Heart left ventricle (tissue), 16 donors: ENCODE data around the gene NCAPH2. TPM values are rescaled to one million over a fixed set of nuclear protein-coding genes. Genes with fewer than 3 reads are reported as not detected.

Source experiments
- ATAC-seq, 4 donors: fragments of 200-7000 bp; cut with Tn5 transposase; one replicate each; pipeline ENCODE4 v1.9.1; 2020 to 2022; ENCODE audit warnings: moderate library complexity in 4 of 4, mild to moderate bottlenecking in 3 of 4, moderate number of reproducible peaks in 1 of 4
- DNase-seq, 5 donors: peaks; one replicate each; pipeline ENCODE4 v3.0.0-alpha.2; 2020
- H3K27ac ChIP-seq, 12 donors: fragments of 200-600 bp; sonication (generic) in 4 of 12; one replicate each; pipeline versions ENCODE4 v1.5.0 to v1.8.0; 2016 to 2022; ENCODE audit warnings: mild to moderate bottlenecking in 2 of 12
- H3K27me3 ChIP-seq, 9 donors: fragments of 200-600 bp; sonication (generic) in 2 of 9; one replicate each; pipeline versions ENCODE4 v1.5.1 to v1.8.0; 2016 to 2022; ENCODE audit warnings: mild to moderate bottlenecking in 3 of 9
- H3K36me3 ChIP-seq, 9 donors: fragments of 200-600 bp; sonication (generic) in 2 of 9; one replicate each; pipeline versions ENCODE4 v1.5.0 to v1.8.0; 2018 to 2022; ENCODE audit warnings: mild to moderate bottlenecking in 2 of 9
- H3K4me1 ChIP-seq, 12 donors: fragments of 200-600 bp; sonication (generic) in 4 of 12; one replicate each; pipeline versions ENCODE4 v1.5.0 to v1.8.0; 2016 to 2022; ENCODE audit warnings: mild to moderate bottlenecking in 3 of 12
- H3K4me3 ChIP-seq, 12 donors: fragments of 200-600 bp; sonication (generic) in 4 of 12; one replicate each; pipeline versions ENCODE4 v1.5.0 to v1.8.0; 2017 to 2022; ENCODE audit warnings: mild to moderate bottlenecking in 9 of 12, moderate library complexity in 4 of 12
- H3K9me3 ChIP-seq, 12 donors: fragments of 200-600 bp; sonication (generic) in 4 of 12; one replicate each; pipeline versions ENCODE4 v1.5.0 to v1.8.0; 2016 to 2022; ENCODE audit warnings: mild to moderate bottlenecking in 1 of 12
- CTCF ChIP-seq, 12 donors: fragments of 200-600 bp; sonication (generic) in 4 of 12; IDR thresholded peaks; one replicate each; pipeline versions ENCODE4 v1.5.0 to v1.8.0; 2018 to 2022; ENCODE audit warnings: antibody characterized with exemption in 12 of 12, mild to moderate bottlenecking in 5 of 12
- POLR2A ChIP-seq, 2 donors: fragments of 450-650 bp; IDR thresholded peaks; one replicate each; pipeline ENCODE4 v1.6.1; 2017; ENCODE audit warnings: antibody characterized with exemption in 2 of 2, mild to moderate bottlenecking in 2 of 2, moderate library complexity in 2 of 2
- WGBS, 4 donors: extraction: QIAGEN DNeasy Blood & Tissue Kit in 2 of 4; methylation state at CpG; one replicate each; pipeline versions ENCODE4 v1.1.5 to v1.1.7; 2013 to 2018; 5-methylcytosine and 5-hydroxymethylcytosine counted together
- intact Hi-C, 10 donors: fragments of 100-400 bp; cut with DNase I; formaldehyde crosslinking; loops; one replicate each; pipeline versions ENCODE4 v1.11.1 to v1.14.2; 2022
- polyA plus RNA-seq, 2 donors: library from polyadenylated mRNA; stranded (reverse); fragments of 200-250 nt; gene quantifications; one replicate each; pipeline ENCODE4 v1.2.3, GENCODE V29; 2013
- total RNA-seq, 9 donors: library from RNA; depleted of rRNA in 2 of 9; stranded (reverse); fragments of >200 nt in 2 of 9; fragmentation: NEBNext Ultra II Directional in 3 of 9; extraction: Animal tissue kit (Norgen Biotek cat#: 25700) in 3 of 9; gene quantifications; one replicate each; pipeline versions ENCODE4 v1.1.0 to v1.2.4, GENCODE V29; 2016 to 2023
- donor health status: ischemic (EF 13 %, LVEDD 7.1; RV severe dilation, severe dysfunction).
- donor health status: healthy with polysubstance abuse.
- donor health status: DM: no; HTN: yes; CAD: no.
- donor health status: DM: no; HTN: no; CAD: no.
- donor health status: ischemic (EF 25% LVEDD 6.9; RV normal size, moderate dysfunction).
- donor health status: ischemic (EF 25% LVEDD 5.7; RV mildly dilated, moderate dysfunction).
- donor health status: healthy.
- donor health status: DM: yes; HTN: yes; CAD: no.
- donor health status: ischemic (EF 35%, LVEDD 5.7; RV mildly dilated, moderate dysfunction).
- donor health status: nonischemic (EF 11% LVEDD 7.7; RV severe dilation, severe dysfunction).
- donor health status: DM: yes; HTN: yes; CAD: no.
- donor health status: PGD.
- donor health status: ischemic (EF 29% LVEDD 5.4; RV normal size, mild dysfunction).
- donor health status: nonischemic (EF 23%, LVEDD 6.1; RV moderate dilation, normal function).

Gene NCAPH2
- total and polyA plus RNA-seq, 11 donors: 24.7 to 43.3 (median 28.1) TPM

DNA sequence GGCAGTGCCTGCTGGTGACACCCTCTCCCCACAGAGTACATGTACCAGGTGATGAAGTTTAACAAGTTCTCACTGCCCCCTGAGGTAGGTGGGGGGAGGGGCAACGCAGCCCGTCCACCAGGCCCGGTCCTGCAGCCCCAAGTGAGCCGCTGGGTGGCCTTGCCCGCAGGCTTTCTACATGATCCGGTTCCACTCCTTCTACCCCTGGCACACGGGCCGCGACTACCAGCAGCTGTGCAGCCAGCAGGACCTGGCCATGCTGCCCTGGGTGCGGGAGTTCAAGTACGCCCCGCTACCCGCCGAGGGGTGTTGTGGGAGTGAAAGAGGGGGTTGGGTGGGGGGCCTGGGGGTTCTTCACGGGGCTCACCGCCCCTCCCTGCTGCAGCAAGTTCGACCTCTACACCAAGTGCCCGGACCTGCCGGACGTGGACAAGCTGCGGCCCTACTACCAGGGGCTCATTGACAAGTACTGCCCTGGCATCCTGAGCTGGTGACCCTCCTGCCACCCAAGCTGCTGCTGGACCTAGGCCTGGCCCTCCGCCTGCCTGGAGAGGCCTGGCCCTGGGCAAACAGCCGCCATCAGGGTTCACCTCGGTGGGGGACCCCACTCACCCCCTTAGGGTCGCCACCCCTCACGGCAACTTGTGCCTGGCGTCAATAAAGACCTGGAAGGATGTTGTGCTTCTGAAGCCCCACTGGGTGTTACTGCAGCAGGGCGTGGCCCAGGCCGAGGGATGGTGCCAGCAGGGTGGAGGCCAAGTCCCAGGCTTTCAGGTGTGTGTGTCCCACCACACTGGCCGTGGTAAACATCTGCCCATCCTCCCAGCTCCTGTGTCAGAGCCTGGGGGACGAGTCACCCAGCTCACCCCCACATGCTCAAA is 18.4 kb upstream of the NCAPH2 start:
- 83 to 90% (median 84%) methylated on average over 15 to 31 of the region's 31 CpGs for WGBS, 4 donors
- DNase-seq (no peak), ATAC-seq (no peak)
- Histone ChIP-seq H3K9me3 (no peaks in the 10 kb centered on the region), H3K36me3 (no peaks in the 10 kb centered on the region), H3K27me3 (peaks cover 0 to 18% (median 0%) of the 10 kb centered on the region in 9 donors), H3K4me1 (peaks cover 0 to 6% (median 0%) of the 10 kb centered on the region in 12 donors), H3K27ac (no peak overlapping the region), H3K4me3 (no peak overlapping the region)
- intact Hi-C loops: loop anchor here in 3 of 10 donors (10.0 kb wide), 2 partner anchors 55 to 245 kb away; partner anchors contain the start of gene TUBGCP6 (in 2 of the 3)
- no peak for TF ChIP-seq POLR2A (IDR thresholded peaks at IDR 0.05)
- TF ChIP-seq CTCF (IDR thresholded peaks at IDR 0.05): no peak

DNA sequence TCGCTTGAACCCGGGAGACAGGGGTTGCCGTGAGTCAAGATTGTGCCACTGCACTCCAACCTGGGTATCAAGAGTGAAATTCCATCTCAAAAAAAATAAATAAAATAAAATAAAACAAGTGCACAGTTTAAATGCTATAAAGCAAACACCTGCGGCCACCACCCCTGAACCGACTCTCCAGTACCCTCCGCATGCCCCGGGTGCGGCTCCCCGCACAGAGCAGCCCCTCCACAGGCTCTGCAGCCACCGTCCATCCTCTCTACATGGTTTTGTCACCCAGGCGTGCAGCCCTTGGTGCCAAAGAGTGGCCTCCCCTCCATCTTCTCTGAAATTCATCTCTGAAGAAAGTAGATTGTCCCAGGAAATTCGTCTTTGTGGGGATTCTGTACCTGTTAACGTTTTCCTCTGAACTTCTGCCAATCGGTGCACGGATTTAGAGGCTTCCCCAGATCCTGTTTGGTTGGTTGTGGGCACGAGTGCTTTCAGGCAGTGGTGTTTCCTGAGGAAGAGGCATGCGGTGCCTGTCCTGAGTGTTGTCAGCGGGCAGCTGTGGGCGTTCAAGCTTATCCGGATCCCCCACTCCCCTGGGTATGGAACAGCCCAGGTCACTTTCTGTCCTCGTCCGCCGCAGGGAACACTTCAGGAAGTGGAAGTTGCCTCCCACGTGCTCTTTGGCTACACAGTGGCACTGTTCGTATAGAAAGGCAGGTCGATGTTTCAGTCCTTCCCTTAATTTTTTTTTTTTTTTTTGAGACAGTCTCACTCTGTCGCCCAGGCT is 17.3 kb upstream of the NCAPH2 start:
- Histone ChIP-seq H3K4me1 (peaks cover 0 to 6% (median 0%) of the 10 kb centered on the region in 12 donors), H3K27ac (no peak overlapping the region), H3K4me3 (no peak overlapping the region), H3K9me3 (no peaks in the 10 kb centered on the region), H3K36me3 (no peaks in the 10 kb centered on the region), H3K27me3 (peaks cover 0 to 18% (median 0%) of the 10 kb centered on the region in 9 donors)
- peak in 1 of 4 donors; percentile 20 for ATAC-seq
- TF ChIP-seq POLR2A (IDR thresholded peaks at IDR 0.05) (no peak), CTCF (IDR thresholded peaks at IDR 0.05) (no peak)
- intact Hi-C loops: loop anchor here in 3 of 10 donors (10.0 kb wide), 2 partner anchors 56 to 246 kb away; partner anchors contain the start of gene TUBGCP6 (in 2 of the 3)
- no peak for DNase-seq
- 55 to 64% (median 60%) methylated on average over 27 of the region's 27 CpGs for WGBS, 4 donors

- H3K27ac ChIP-seq: no peak overlapping the region
- 83 to 87% (median 85%) methylated on average over 6 of the region's 6 CpGs for WGBS, 4 donors
- no peaks in the 10 kb centered on the region for H3K27me3 ChIP-seq
- H3K9me3 ChIP-seq: no peaks in the 10 kb centered on the region
- intact Hi-C loops: loop anchor here in 4 of 10 donors (5.0 to 10.0 kb wide), 3 partner anchors 62 to 252 kb away; partner anchors contain the start of genes TUBGCP6 (in 2 of the 4) and HDAC10 (in 1 of the 4)
- H3K36me3 ChIP-seq: peaks cover 0 to 2% (median under 1%) of the 10 kb centered on the region in 9 donors
- peaks cover 0 to 6% (median 0%) of the 10 kb centered on the region in 12 donors for H3K4me1 ChIP-seq
- TF ChIP-seq POLR2A (IDR thresholded peaks at IDR 0.05): no peak
- no peak for TF ChIP-seq CTCF (IDR thresholded peaks at IDR 0.05)
- no peak overlapping the region for H3K4me3 ChIP-seq
- DNase-seq (no peak), ATAC-seq (no peak)
These were observed 10.9 kb upstream of the NCAPH2 start for GRCh38 chr22:50497093-50497492.
